Memory B cell (primary cell): Measurements from ENCODE around the gene DCLK2.

ENCODE experiments used
- ATAC-seq: fragments of 150-1000 bp; cut with Tn5 transposase; 2 replicates; pipeline ENCODE4 v1.10.0; 2021; ENCODE audit warnings: low read depth, mild to moderate bottlenecking, moderate library complexity
- DNase-seq, 2 donors: peaks; one replicate each; pipeline ENCODE4 v3.0.0; 2022; ENCODE audit warnings: low spot score in 2 of 2
- H3K27ac Mint-ChIP-seq: one replicate; pipeline ENCODE4 v1.8.0; 2022; ENCODE audit warnings: mild to moderate bottlenecking, moderate library complexity, mixed read lengths
- H3K27me3 Mint-ChIP-seq: one replicate; pipeline ENCODE4 v1.8.0; 2022; ENCODE audit warnings: mixed read lengths
- H3K36me3 Mint-ChIP-seq: one replicate; pipeline ENCODE4 v1.8.0; 2022; ENCODE audit warnings: mild to moderate bottlenecking, mixed read lengths
- H3K4me1 Mint-ChIP-seq: one replicate; pipeline ENCODE4 v1.8.0; 2022; ENCODE audit warnings: mixed read lengths
- H3K4me3 Mint-ChIP-seq: one replicate; pipeline ENCODE4 v1.8.0; 2022; ENCODE audit warnings: mild to moderate bottlenecking, moderate library complexity, mixed read lengths
- H3K9me3 Mint-ChIP-seq: one replicate; pipeline ENCODE4 v1.8.0; 2022; ENCODE audit warnings: mixed read lengths

DCLK2 gene

GRCh38 chr4:150199056-150199455 lies 120.8 kb downstream of the DCLK2 start:
- Mint-ChIP-seq H3K27ac (no peak overlapping the region), H3K9me3 (no peaks in the 10 kb centered on the region), H3K4me3 (no peak overlapping the region), H3K36me3 (no peaks in the 10 kb centered on the region), H3K27me3 (no peaks in the 10 kb centered on the region), H3K4me1 (no peaks in the 10 kb centered on the region)
- DNase-seq (no peak), ATAC-seq (no peak)

GRCh38 chr4:150205016-150205415 lies 126.8 kb downstream of the DCLK2 start:
- H3K9me3 Mint-ChIP-seq: no peaks in the 10 kb centered on the region
- H3K27me3 Mint-ChIP-seq: no peaks in the 10 kb centered on the region
- H3K27ac Mint-ChIP-seq: no peak overlapping the region
- no peaks in the 10 kb centered on the region for H3K36me3 Mint-ChIP-seq
- DNase-seq (no peak), ATAC-seq (no peak)
- no peak overlapping the region for H3K4me3 Mint-ChIP-seq
- no peaks in the 10 kb centered on the region for H3K4me1 Mint-ChIP-seq

GRCh38 chr4:150206265-150206664 lies 128.0 kb downstream of the DCLK2 start:
- DNase-seq (no peak), ATAC-seq (no peak)
- no peaks in the 10 kb centered on the region for H3K27me3 Mint-ChIP-seq
- H3K36me3 Mint-ChIP-seq: no peaks in the 10 kb centered on the region
- H3K4me3 Mint-ChIP-seq: no peak overlapping the region
- H3K27ac Mint-ChIP-seq: no peak overlapping the region
- no peaks in the 10 kb centered on the region for H3K9me3 Mint-ChIP-seq
- no peaks in the 10 kb centered on the region for H3K4me1 Mint-ChIP-seq

GRCh38 chr4:150206954-150207353 lies 128.7 kb downstream of the DCLK2 start:
- no peak for DNase-seq
- Mint-ChIP-seq H3K36me3 (no peaks in the 10 kb centered on the region), H3K27me3 (peaks cover 3% of the 10 kb centered on the region), H3K4me3 (no peak overlapping the region), H3K9me3 (no peaks in the 10 kb centered on the region), H3K4me1 (no peaks in the 10 kb centered on the region), H3K27ac (no peak overlapping the region)
- no peak for ATAC-seq

- peaks cover 3% of the 10 kb centered on the region for H3K27me3 Mint-ChIP-seq
- DNase-seq (no peak), ATAC-seq (no peak)
- H3K36me3 Mint-ChIP-seq: no peaks in the 10 kb centered on the region
- H3K4me3 Mint-ChIP-seq: no peak overlapping the region
- H3K9me3 Mint-ChIP-seq: no peaks in the 10 kb centered on the region
- H3K4me1 Mint-ChIP-seq: no peaks in the 10 kb centered on the region
- no peak overlapping the region for H3K27ac Mint-ChIP-seq
Measured at GRCh38 chr4:150207871-150208270, 129.6 kb downstream of the DCLK2 start.

- H3K4me1 Mint-ChIP-seq: no peaks in the 10 kb centered on the region
- ATAC-seq (peak; percentile 51), DNase-seq (peak; percentile 30 to 36)
- H3K27me3 Mint-ChIP-seq: peaks cover 3% of the 10 kb centered on the region
- H3K4me3 Mint-ChIP-seq: no peak overlapping the region
- no peaks in the 10 kb centered on the region for H3K36me3 Mint-ChIP-seq
- no peak overlapping the region for H3K27ac Mint-ChIP-seq
- H3K9me3 Mint-ChIP-seq: no peaks in the 10 kb centered on the region
Measured at GRCh38 chr4:150209140-150209829, 131.0 kb downstream of the DCLK2 start.

GRCh38 chr4:150211016-150211415 lies 132.8 kb downstream of the DCLK2 start:
- peaks cover 3% of the 10 kb centered on the region for H3K27me3 Mint-ChIP-seq
- no peaks in the 10 kb centered on the region for H3K4me1 Mint-ChIP-seq
- H3K27ac Mint-ChIP-seq: no peak overlapping the region
- H3K4me3 Mint-ChIP-seq: no peak overlapping the region
- no peaks in the 10 kb centered on the region for H3K9me3 Mint-ChIP-seq
- H3K36me3 Mint-ChIP-seq: no peaks in the 10 kb centered on the region
- DNase-seq: no peak
- no peak for ATAC-seq

- Mint-ChIP-seq H3K27ac (no peak overlapping the region), H3K27me3 (peaks cover 3% of the 10 kb centered on the region), H3K9me3 (no peaks in the 10 kb centered on the region), H3K4me3 (no peak overlapping the region), H3K36me3 (no peaks in the 10 kb centered on the region), H3K4me1 (no peaks in the 10 kb centered on the region)
- DNase-seq: no peak
- no peak for ATAC-seq
Measured at GRCh38 chr4:150211799-150212445, 133.7 kb downstream of the DCLK2 start.

- H3K9me3 Mint-ChIP-seq: no peaks in the 10 kb centered on the region
- no peak for ATAC-seq
- H3K4me3 Mint-ChIP-seq: no peak overlapping the region
Measured at GRCh38 chr4:150212485-150212884, 134.2 kb downstream of the DCLK2 start.

GRCh38 chr4:150212927-150213326 lies 134.7 kb downstream of the DCLK2 start:
- Mint-ChIP-seq H3K4me3 (no peak overlapping the region), H3K9me3 (no peaks in the 10 kb centered on the region), H3K36me3 (no peaks in the 10 kb centered on the region), H3K27ac (no peak overlapping the region), H3K4me1 (no peaks in the 10 kb centered on the region), H3K27me3 (peaks cover 3% of the 10 kb centered on the region)
- DNase-seq (no peak), ATAC-seq (peak; percentile 46)

More at GRCh38 chr4:150212485-150212884, 134.2 kb downstream of the DCLK2 start:
- Mint-ChIP-seq H3K27me3 (peaks cover 3% of the 10 kb centered on the region), H3K36me3 (no peaks in the 10 kb centered on the region), H3K27ac (no peak overlapping the region), H3K4me1 (no peaks in the 10 kb centered on the region)
- DNase-seq: no peak

GRCh38 chr4:150215601-150216000 lies 137.4 kb downstream of the DCLK2 start:
- no peaks in the 10 kb centered on the region for H3K4me1 Mint-ChIP-seq
- H3K27ac Mint-ChIP-seq: no peak overlapping the region
- H3K27me3 Mint-ChIP-seq: peaks cover 3% of the 10 kb centered on the region
- no peak for DNase-seq
- no peak overlapping the region for H3K4me3 Mint-ChIP-seq
- H3K9me3 Mint-ChIP-seq: no peaks in the 10 kb centered on the region
- ATAC-seq: no peak
- no peaks in the 10 kb centered on the region for H3K36me3 Mint-ChIP-seq

- H3K9me3 Mint-ChIP-seq: no peaks in the 10 kb centered on the region
- no peak for DNase-seq
- no peak overlapping the region for H3K27ac Mint-ChIP-seq
- no peak overlapping the region for H3K4me3 Mint-ChIP-seq
- H3K27me3 Mint-ChIP-seq: no peaks in the 10 kb centered on the region
- no peaks in the 10 kb centered on the region for H3K36me3 Mint-ChIP-seq
- no peak for ATAC-seq
- H3K4me1 Mint-ChIP-seq: no peaks in the 10 kb centered on the region
Measured at GRCh38 chr4:150216726-150217125, 138.5 kb downstream of the DCLK2 start.

GRCh38 chr4:150217192-150217591 lies 138.9 kb downstream of the DCLK2 start:
- ATAC-seq (no peak), DNase-seq (no peak)
- H3K9me3 Mint-ChIP-seq: no peaks in the 10 kb centered on the region

GRCh38 chr4:150217808-150218207 lies 139.6 kb downstream of the DCLK2 start:
- H3K4me1 Mint-ChIP-seq: no peaks in the 10 kb centered on the region
- no peaks in the 10 kb centered on the region for H3K36me3 Mint-ChIP-seq
- no peak overlapping the region for H3K27ac Mint-ChIP-seq
- no peak overlapping the region for H3K4me3 Mint-ChIP-seq
- no peaks in the 10 kb centered on the region for H3K9me3 Mint-ChIP-seq
- ATAC-seq (no peak), DNase-seq (no peak)
- H3K27me3 Mint-ChIP-seq: no peaks in the 10 kb centered on the region

More at GRCh38 chr4:150217192-150217591, 138.9 kb downstream of the DCLK2 start:
- Mint-ChIP-seq H3K4me1 (no peaks in the 10 kb centered on the region), H3K4me3 (no peak overlapping the region), H3K36me3 (no peaks in the 10 kb centered on the region), H3K27me3 (no peaks in the 10 kb centered on the region), H3K27ac (no peak overlapping the region)

- Mint-ChIP-seq H3K27ac (no peak overlapping the region), H3K4me1 (no peaks in the 10 kb centered on the region), H3K4me3 (no peak overlapping the region), H3K27me3 (no peaks in the 10 kb centered on the region), H3K36me3 (no peaks in the 10 kb centered on the region), H3K9me3 (no peaks in the 10 kb centered on the region)
- no peak for ATAC-seq
- DNase-seq: no peak
Measured at GRCh38 chr4:150218447-150218846, 140.2 kb downstream of the DCLK2 start.
